Cerebellar cortex (tissue), 1 donor: ENCODE results near the gene ANKRD29.
"Not testable (repeated sequence)": the region's sequence is repeated elsewhere in the genome, so short reads cannot be mapped to it uniquely, and the experiment has no call there.

ENCODE experiments used
- DNase-seq: peaks from one replicate; pipeline ENCODE4 v3.0.0-alpha.2; 2015; ENCODE audit warnings: low spot score

Gene ANKRD29

DNA sequence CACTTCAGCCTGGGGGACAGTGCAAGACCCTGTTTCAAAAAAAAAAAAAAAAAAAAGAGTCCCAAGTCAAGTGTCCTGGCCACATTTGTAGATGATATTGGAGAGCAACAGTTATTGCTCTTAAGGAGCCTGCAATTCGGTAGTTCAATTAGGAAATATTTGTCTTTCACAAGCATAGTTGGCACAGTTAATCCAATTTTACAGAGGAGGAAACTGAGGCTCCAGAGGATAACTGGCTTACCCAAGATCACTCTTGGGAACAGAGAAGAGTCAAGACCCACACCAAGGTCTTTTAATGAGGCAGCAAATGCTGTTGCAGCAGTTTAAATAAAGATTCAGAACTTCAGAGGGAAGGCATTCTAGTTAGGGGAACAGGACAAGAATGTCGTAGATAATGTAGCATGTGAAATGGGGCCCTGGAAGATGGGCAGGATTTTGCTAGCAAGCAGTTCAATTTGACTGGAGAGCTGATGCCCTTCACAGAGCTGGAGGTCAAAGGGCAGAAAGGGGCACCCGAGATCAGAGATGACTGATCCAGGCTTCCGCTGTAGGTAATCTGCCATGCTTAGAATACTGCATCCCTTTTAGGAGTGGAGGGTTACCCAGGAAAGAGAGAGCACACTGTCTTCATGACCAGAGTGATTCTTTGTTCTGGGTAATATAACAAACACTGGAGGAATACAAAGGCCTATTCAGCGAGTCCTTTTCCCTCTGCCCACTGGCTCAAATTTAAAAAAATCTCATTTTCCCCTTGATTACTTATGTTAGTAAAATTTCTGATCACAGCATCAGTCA lies 79.4 kb downstream of the ANKRD29 start:
- no peak for DNase-seq

DNA sequence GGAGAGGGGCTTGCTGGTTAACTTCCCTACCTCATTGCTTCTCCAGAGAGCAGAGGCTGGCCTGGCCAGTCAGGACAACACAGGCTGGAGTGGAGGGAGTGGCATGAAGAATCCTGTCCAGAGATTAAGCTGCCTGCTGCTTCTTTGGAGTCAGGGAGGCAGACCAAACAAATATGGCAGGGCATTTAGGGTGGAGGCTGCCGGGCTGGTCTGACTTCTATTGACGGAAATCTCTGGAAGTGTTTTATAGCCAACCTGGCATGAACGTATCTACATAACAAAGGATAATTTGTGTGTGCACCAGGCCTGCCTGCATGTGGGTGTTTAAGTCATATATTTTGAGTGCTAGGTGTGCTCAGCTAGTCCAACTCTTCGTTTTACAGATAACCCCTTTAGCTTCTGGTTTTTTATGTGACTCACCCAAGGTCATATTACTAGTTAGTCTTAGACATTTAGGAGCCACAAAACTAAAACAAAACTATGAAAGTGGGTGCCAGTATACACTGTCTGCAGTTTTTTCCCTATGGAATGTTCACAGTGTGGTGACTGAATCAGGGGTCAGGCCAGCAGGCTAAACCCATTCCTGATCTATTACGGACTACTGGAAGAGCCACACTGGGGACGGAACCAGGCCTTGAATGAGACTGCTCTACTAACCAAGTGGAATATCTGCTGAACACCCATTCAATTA lies 81.9 kb downstream of the ANKRD29 start:
- DNase-seq, result no peak

DNA sequence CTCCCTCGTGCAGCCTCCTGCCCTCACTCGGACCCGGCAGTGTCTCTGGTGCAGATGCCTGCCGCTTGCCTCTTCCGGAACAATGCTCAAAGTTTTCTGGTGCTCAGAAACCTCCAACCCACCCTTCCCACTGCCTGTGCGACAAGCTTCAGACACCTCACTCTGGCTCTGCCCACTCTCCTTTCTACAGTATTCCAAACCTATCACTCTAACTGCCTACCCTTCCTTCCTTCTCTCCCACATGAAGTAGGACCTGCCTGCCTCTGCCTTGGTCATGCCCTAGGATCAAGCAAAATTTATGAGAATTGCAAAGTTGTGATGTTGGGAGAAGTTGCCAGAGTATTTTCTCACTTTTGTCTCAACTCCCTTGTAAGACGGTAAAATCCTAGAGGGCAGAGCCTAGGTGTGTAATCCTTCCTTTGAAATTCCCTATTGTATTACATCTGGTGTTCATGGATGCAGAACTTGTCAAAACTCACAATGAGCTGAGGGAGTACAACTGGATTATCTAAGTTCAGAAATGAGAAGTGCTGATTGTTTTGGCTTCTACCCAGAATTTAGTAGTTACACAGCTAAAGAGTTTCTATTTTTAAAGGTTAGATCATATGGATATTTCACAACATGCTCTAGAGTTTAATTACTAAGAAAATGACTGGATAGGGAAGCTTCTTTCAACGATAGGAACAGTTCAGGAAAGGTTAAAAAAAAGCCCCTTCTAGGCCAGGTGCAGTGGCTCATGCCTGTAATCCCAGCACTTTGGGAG lies 83.6 kb downstream of the ANKRD29 start:
- DNase-seq, result no peak

DNA sequence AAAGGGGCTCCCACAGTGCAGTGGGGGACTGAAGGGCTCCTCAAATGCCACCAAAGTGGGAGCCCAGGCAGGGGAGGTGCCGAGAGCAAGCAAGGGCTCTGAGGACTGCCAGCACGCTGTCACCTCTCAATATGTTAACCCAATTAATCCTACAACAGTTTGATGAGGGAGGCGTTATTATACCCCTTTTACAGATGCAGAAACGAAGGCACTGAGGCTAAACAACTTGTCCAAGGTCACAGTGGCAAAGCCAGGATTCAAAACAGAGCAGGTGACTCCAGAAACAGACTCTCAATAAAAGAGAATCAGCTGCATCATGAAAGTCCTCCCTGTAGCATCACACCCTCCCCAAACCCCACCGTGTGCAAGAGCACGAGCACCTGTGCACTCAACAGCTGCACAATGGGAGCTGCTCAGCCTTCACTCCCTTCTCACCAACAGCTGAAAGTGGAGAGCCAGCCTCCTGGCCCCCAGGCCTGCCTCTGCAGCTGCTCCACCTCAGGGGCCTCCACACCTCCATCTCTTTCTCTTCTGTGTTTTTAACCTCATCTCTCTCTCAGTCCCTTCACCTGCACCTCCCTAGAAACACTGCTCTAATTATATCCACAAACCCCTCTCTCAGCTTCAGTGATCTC lies 84.5 kb downstream of the ANKRD29 start:
- DNase-seq, result no peak

DNA sequence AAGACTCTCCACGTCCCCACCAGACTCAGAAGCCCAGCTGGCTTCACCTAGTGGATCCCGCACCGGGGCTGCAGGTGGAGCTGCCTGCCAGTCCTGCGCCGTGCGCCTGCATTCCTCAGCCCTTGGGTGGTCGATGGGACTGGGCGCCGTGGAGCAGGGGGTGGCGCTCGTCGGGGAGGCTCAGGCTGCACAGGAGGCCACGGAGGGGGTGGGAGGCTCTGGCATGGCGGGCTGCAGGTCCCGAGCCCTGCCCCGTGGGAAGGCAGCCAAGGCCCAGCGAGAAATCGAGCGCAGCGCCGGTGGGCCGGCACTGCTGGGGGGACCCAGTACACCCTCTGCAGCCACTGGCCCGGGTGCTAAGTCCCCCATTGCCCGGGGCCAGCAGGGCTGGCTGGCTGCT lies 85.2 kb downstream of the ANKRD29 start:
- DNase-seq, result not testable (repeated sequence)

DNA sequence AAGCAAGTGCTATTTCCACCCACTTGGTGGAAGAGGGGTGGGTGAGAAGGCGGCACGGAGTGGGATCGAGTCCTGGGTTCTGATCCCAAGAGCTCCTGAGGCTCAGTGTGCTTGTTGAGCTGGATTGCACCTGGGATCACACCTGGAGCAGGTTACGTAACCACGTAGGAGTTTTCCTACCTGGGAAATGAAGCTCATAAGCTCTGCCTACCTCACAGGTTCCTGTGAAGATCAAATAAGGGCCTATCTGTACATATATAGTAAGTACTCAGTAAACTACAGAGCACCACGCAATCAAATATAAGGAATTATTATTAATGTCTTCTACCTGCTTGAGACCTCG lies 87.4 kb downstream of the ANKRD29 start:
- DNase-seq, result no peak

DNA sequence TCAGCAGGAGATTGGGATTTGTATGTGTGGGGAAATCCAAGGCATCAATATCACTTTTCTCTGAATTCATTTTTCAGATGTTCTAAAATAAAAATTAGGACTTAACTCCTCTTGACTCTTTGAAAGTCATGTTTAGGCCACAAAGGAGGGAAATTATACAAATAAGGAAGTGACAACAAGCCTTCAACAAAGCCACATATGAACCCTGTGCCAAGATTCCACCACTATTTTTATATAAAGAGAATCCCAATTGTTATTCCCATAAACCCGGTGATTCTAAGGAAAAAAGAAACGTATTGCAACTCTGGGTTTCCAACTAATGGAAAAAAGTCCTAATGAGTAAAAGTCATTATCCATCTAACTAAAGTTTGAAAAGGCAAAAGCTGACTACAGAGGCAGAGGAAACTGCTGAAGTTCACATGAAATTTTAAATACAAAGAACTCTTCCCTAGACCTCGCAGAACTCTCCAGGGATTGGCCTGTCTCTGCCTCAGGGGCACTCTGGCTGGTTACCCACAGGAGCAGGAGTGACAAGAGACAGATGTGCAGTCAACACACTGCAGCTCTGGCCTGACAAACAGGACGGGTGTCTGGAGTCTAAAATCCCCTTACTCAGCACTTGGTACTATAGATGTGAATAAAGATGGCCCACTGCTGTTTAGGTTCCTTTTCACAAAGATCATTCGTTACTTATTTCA lies 88.0 kb downstream of the ANKRD29 start:
- no peak for DNase-seq

DNA sequence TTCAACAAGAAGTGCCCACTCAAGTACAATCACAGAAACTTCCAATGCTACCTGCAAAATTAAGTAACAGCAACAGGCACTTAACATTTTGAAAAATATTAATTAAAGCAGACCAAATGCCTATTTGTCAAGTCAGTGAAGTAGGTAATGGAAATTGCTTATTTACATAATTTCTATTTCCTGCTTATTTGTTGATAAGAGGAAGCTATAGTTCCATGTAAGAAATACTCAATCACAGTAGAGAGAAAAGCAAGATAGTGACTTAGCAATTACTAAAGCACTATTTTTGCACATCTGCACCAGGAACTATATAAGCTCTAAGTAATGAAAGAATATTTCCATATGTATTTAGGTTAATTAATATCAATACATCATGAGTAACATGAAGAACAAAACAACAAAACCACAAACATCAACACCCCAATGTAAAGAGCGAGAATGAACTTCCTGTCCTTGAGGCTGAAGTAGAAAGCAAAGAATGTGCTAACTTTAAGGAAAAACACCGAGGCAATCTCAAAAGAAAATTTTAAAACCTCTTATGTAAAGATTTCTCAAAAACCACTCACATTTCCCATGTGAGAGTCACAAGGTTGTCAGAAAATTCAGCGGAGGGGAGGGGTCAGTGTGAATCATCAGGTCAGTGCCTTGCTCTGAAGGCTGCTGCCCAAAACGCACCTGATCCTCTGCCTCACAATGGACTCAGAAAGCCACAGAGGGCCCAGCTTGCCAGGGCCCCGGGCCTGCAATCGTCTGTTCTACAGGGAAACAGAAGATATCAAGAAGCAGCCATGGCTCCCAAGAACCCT lies 88.9 kb downstream of the ANKRD29 start:
- no peak for DNase-seq

DNA sequence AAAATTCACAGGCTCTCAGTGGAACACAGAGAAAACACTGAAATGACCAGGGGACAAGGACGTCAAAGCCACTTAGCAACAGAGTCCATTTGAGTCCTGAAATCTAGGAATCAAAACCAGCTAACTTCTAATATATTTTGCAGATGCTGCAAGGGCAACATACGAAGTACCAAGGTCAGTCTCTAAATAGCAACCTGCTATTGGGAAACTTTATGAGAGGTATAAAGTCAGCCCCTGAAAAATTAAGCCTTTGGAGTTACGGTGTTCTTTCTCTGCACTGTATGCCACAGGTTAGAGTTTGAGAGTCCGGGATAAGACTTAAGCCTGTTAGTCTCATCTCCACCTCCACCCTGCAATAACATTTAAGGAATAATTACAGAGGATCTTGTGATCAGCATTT lies 89.7 kb downstream of the ANKRD29 start:
- no peak for DNase-seq

DNA sequence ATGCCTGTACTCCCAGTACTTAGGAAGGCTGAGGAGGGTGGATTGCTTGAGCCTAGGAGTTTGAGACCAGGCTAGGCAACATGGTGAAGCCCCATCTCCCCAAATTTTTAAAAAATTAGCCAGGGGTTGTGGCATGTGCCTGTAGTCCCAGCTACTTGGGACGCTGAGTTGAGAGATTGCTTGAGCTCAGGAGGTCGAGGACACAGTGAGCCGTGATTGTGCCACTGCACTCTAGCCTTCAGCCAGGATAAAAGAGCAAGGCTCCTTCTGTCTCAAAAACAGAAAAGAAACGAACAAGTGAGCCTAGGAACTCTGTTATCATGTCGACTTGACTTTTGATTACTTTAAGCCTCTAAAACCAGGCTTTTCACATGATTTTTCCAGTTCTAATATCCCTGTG lies 90.1 kb downstream of the ANKRD29 start:
- no peak for DNase-seq

DNA sequence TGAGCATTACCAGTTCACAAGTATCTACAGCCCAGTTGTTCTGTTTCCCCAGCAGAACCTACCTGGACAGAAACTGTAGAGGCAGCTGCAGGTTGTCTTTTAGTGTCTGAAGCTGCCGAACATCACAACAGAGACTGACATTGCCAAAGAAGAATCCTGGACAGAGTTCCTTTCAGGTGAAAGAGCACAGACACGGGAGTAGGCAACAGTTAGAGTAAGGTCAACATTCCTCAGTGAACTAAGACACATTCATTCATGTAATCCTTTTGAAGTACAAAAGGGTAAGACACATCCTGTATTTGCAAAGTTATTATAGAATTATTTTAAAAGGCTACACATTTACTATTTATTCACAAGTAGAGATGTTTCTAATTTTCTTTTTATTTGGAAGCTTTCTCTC lies 90.7 kb downstream of the ANKRD29 start:
- no peak for DNase-seq

DNA sequence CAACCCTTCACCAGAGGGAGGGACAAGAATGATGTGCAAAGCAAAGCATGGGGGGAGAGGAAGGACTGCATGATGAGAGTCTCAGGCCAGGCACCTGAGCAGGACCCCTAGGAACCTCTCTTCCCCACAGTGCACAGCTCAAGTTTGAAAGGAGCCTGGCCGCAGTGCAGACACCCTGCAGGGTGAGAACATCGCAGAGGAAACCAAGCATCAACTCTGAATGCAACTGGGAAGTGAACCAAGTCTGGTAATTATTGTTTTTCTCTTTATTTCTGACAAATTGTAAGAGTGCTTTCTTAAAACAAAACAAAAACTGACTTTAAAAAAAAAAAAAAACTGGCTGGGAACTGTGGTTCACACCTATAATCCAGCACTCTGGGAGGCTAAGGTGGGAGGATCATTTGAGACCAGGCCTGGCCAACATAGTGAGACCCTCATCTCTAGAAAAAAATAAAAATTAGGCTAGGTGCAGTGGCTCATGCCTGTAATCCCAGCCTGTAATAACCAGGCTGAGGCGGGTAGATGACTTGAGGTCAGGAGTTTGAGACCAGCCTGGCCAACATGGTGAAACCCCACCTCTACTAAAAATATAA lies 91.7 kb downstream of the ANKRD29 start:
- no peak for DNase-seq

DNA sequence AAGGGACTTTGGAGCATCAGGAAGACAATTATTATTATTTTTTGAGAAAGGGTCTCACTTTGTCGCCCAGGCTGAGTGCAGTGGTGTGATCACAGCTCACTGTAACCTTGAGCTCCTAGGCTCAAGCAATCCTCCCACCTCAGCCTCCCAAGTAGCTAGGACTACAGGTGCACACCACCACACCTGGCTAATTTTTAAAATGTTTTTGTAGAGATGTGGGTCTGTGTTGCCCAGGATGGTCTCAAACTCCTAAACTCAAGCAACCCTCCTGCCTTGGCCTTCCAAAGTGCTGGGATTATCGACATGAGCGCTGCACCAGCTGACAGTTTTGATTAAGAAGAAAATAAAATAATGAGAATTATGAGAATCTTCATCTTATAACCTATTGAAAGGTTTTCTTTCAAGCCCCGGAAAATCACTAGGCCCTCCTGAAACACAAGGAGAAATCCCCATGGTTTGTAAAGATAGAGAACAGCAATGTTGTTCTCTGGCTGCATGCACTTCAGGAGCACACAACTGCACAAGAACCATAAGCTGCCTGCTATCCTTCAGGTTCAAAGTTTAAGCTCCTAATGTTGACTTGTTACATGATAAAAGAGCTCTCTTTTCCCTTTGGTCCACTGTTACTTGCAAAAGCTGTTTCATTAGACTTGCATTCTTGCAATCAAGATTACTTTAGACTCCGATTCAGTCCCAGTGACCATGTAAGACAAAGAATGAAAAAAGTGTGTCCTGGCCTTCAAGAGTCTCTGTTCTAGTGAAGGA lies 93.2 kb downstream of the ANKRD29 start:
- no peak for DNase-seq

DNA sequence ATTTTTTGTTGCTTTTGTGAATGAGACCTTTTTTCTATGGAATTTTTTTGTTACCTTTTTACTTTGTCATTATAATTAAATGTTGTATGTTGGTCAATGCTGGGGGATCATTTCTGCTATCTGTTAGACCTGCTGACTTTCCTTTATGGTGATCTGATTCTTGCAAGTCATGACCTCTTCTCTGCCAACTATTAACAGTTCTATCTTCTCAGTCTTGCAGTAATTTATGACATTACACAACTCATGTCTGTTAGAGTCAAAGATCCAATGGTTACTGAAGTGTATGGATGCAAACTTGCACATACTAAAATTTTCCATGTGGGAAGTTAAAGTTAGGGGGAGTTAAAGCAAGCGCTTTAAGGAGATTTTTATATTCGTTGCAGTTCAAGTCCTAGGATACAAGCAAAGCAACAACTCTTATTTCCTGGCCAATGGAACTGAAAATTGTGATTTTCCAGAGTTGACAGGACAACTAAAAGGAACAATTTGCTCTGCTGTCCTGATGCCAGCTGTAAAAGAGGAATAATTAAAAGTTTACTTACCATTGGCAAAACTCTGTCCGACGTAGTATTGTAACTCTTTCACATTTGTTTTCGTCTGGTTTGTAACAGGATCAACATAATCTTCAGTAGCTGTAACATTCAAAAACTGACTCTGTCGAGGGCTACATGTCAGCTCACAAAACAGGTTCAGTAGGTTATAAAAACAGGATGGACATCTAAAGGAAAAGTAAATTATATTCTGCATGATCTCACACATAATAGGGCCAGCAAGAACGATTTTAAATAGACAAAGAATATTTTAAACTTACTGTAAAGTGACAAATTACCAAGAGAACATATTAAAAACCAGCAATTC lies 94.2 kb downstream of the ANKRD29 start:
- no peak for DNase-seq

DNA sequence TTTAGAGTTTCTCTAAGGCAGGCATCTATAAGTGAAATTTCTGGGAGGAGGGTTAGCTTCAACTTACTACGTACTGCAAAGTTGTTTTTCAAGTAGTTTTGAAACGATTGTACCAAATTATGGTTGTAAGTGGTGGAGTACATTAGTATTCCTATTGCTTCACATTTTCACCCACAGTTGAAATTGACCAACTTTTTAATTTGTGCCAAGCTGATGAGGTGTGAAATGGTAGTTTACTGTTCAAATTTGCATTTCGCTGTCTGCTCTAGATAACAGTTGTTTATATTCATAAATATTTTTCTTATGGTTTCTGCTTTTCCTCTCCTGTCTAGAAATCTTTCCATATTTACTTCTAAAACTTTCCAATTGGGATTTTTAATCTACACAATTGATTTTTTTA lies 95.0 kb downstream of the ANKRD29 start:
- DNase-seq, result no peak

DNA sequence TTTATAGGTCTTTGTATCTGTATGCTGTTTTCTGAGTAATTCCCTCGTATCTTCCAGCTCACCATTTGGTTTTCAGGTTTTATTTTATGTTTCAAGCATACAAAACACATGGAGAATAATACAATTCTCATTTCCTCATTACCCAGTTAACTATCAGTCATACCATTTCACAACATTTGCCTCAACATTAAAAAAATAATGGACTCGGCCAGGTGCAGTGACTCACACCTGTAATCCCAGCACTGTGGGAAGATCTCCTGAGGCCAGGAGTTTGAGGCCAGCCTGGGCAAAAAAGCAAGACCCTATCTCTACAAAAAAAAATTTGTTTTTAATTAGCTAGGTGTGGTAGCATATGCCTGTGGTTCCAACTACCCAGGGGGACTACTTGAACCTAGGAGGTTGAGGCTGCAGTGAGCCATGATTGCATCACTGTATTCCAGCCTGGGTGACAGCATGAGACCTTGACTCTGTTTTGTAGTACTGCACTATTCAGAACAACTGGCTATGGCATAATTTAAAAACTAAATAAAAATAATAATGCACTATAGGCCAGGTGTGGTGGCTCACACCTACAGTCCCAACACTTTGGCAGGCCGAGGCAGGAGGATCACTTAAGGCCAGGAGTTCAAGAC lies 96.7 kb downstream of the ANKRD29 start:
- no peak for DNase-seq

DNA sequence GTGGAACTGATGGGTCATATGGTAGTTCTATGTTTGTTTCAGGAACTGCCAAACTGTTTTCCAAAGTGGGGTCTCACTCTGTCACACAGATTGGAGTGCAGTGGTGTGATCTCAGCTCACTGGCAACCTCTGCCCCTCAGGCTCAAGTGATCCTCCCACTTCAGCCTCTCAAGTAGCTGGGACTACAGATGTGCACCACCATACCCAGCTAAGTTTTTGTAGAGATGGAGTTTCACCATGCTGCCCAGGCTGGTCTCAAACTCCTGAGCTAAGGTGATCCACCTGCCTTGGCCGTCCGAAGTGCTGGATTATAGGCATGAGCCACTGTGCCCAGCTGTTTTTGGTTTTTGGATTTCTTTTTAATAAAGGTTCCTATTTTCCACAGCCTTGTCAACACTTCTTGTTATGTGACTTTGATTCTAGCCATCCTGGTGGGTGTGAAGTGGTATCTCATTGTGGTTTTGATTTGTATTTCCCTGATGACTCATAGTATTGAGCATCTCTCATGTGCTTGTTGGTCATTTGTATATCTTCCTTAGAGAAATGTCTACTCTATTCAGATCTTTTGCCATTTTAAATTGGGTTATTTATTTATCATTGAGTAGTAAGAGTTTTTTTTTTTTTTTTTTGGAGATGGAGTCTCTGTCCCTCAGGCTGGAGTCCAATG lies 99.2 kb downstream of the ANKRD29 start:
- DNase-seq, result no peak

DNA sequence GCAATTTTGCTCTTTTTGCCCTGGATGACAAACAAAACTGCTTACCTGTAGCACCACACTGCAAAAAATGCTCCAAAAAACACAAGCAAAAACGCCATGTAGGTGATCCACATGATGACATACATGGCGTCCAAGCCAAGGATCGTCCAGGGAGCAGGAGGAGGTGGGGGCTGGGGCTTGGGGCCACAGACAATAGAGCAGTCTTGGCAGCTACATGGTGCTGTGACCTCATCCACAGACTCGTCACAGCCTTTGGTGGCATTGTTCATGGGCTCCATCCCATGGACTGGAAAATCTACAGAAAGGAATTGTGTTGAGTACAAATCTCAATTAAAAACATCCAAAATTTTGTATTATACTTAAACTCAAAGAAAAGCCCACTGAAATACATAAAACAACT lies 102.5 kb downstream of the ANKRD29 start:
- DNase-seq, result no peak
